K562 (cell line): ENCODE data around the gene CAMK2A. TPM values are rescaled to one million over a fixed set of nuclear protein-coding genes. Genes with fewer than 3 reads are reported as not detected.

Experiments
- ATAC-seq: fragments of 200-7000 bp; cut with Tn5 transposase; 3 replicates; pipeline ENCODE4 v1.9.1; 2020; ENCODE audit warnings: moderate library complexity
- BruUV-seq: library from RNA; stranded (reverse); fragments of 400-500 nt; replicated peaks from 2 replicates; lab custom pipeline; 2021; lab: Mats Ljungman, UMichigan
- CTCF ChIA-PET: fragments of 300-600 bp; formaldehyde crosslinking; extraction: SDS; loops from one replicate; lab custom pipeline; 2021; ENCODE audit warnings: low intra/inter-chr PET ratio; lab: Yijun Ruan, JAX
- POLR2A ChIA-PET: fragments of 300-600, 350-650 bp; sonication (Branson Sonifier 250); formaldehyde crosslinking; extraction: SDS; loops from one replicate; lab custom pipeline; 2021; ENCODE audit warnings: antibody characterized with exemption, inconsistent platforms; lab: Yijun Ruan, JAX
- DNase-seq, 4 experiments: peaks; one replicate each; pipeline versions ENCODE4 v3.0.0 to v3.0.0-alpha.2; 2011 to 2018; ENCODE audit warnings: low spot score in 3 of 4, mixed read lengths in 3 of 4; ENCODE audit errors: extremely low read depth in 1 of 4
- FAIRE-seq: peaks from 2 replicates; lab custom pipeline; 2011; peaks lifted over from hg19 to GRCh38; lab: Jason Lieb, UNC
- H2AFZ ChIP-seq: 2 replicates; pipeline ENCODE4 v1.6.0; 2011; ENCODE audit warnings: low read depth, low read length, control low read depth, inconsistent platforms
- H3K27ac ChIP-seq: fragments of 200-600 bp; 3 replicates; pipeline ENCODE4 v1.8.0; 2011; ENCODE audit warnings: low read depth, mild to moderate bottlenecking, control low read depth, inconsistent platforms, low read length, moderate library complexity, mixed read lengths; ENCODE audit errors: extremely low read depth
- H3K27me3 ChIP-seq, 2 experiments: fragments of 300-600 bp in 1 of 2; 2 replicates in 1 of 2; 3 replicates in 1 of 2; pipeline versions ENCODE4 v1.6.0 to v1.8.0; 2011; ENCODE audit warnings: inconsistent platforms in 2 of 2, low read length in 2 of 2, mild to moderate bottlenecking in 1 of 2, mixed read lengths in 1 of 2, moderate library complexity in 1 of 2; ENCODE audit not compliant: control insufficient read depth in 2 of 2, insufficient read depth in 2 of 2
- H3K36me3 ChIP-seq: fragments of 300-600 bp; 3 replicates; pipeline ENCODE4 v1.8.0; 2011; ENCODE audit warnings: mild to moderate bottlenecking, low read length, inconsistent platforms; ENCODE audit not compliant: control insufficient read depth, insufficient read depth
- H3K4me1 ChIP-seq, 2 experiments: fragments of 200-600 bp in 1 of 2; replicated peaks in 1 of 2; 2 replicates in 1 of 2; 3 replicates in 1 of 2; pipeline versions ENCODE4 v1.5.1 to v1.8.0; 2011; ENCODE audit warnings: inconsistent platforms in 2 of 2, low read length in 2 of 2, mild to moderate bottlenecking in 1 of 2, mixed read lengths in 1 of 2, moderate library complexity in 1 of 2; ENCODE audit not compliant: control insufficient read depth in 2 of 2, insufficient read depth in 2 of 2
- H3K4me2 ChIP-seq: 2 replicates; pipeline ENCODE4 v1.6.1; 2011; ENCODE audit warnings: low read length, control low read depth, inconsistent platforms, mixed read lengths; ENCODE audit not compliant: insufficient read depth
- H3K4me3 ChIP-seq: fragments of 200-600 bp; sonication (generic), shearing (Covaris generic); 2 replicates; pipeline ENCODE4 v1.5.1; 2016; ENCODE audit warnings: control low read depth, inconsistent platforms
- H3K79me2 ChIP-seq: fragments of 200-600 bp; 3 replicates; pipeline ENCODE4 v1.8.0; 2011; ENCODE audit warnings: low read length, inconsistent platforms; ENCODE audit not compliant: control insufficient read depth, insufficient read depth
- H3K9ac ChIP-seq, 2 experiments: 2 replicates each; pipeline versions ENCODE4 v1.6.0 to v1.6.1; 2011; ENCODE audit warnings: low read depth in 2 of 2, low read length in 2 of 2, control low read depth in 1 of 2, inconsistent platforms in 1 of 2, mild to moderate bottlenecking in 1 of 2, mixed read lengths in 1 of 2; ENCODE audit not compliant: insufficient read depth in 1 of 2
- H3K9me1 ChIP-seq: one replicate; pipeline ENCODE4 v1.6.0; 2011; ENCODE audit warnings: inconsistent platforms, mild to moderate bottlenecking, low read length, moderate library complexity; ENCODE audit not compliant: control insufficient read depth, insufficient read depth
- H3K9me3 ChIP-seq: replicated peaks from 2 replicates; pipeline ENCODE4 v1.5.1; 2011; ENCODE audit warnings: low read depth, low read length, inconsistent platforms; ENCODE audit not compliant: control insufficient read depth, insufficient read depth
- H4K20me1 ChIP-seq: replicated peaks from 2 replicates; pipeline ENCODE4 v1.6.1; 2011; ENCODE audit warnings: low read length, inconsistent platforms, mixed read lengths; ENCODE audit not compliant: control insufficient read depth, insufficient read depth
- ADNP ChIP-seq: fragments of 200-800 bp; sonication (Bioruptor generic); IDR thresholded peaks from 2 replicates; pipeline ENCODE4 v1.6.1; 2016; ENCODE audit warnings: missing genetic modification characterization, missing compliant biosample characterization
- BCOR ChIP-seq: fragments of 450-650 bp; IDR thresholded peaks from 2 replicates; pipeline ENCODE4 v1.6.1; 2016
- CHD2 ChIP-seq: IDR thresholded peaks from 2 replicates; pipeline ENCODE4 v1.6.1; 2011; ENCODE audit warnings: low read depth, low read length
- PTBP1 ChIP-seq: fragments of 200-400 bp; formaldehyde crosslinking; IDR thresholded peaks from 2 replicates; pipeline ENCODE4 v1.6.1; 2017; ENCODE audit warnings: low read depth, low read length
- RBM25 ChIP-seq: fragments of 200-400 bp; formaldehyde crosslinking; IDR thresholded peaks from 2 replicates; pipeline ENCODE4 v1.6.1; 2018; ENCODE audit warnings: low read length, low read depth, moderate library complexity; ENCODE audit not compliant: severe bottlenecking
- SPI1 ChIP-seq: IDR thresholded peaks from 2 replicates; pipeline ENCODE4 v1.6.1; 2011; ENCODE audit warnings: low read depth, low read length, control low read depth, borderline replicate concordance
- ZEB2 ChIP-seq: fragments of 450-650 bp; IDR thresholded peaks from 2 replicates; pipeline ENCODE4 v1.6.1; 2016
- ZNF133 ChIP-seq: fragments of 250-450 bp; sonication (Bioruptor Pico); IDR thresholded peaks from 2 replicates; pipeline ENCODE4 v1.4.0; 2020; ENCODE audit warnings: mild to moderate bottlenecking
- ZNF449 ChIP-seq: fragments of 250-450 bp; sonication (Bioruptor Pico); IDR thresholded peaks from 2 replicates; pipeline ENCODE4 v1.8.0; 2022; ENCODE audit warnings: moderate library complexity, mild to moderate bottlenecking, inconsistent platforms
- ZNF830 ChIP-seq: fragments of 250-450 bp; sonication (Bioruptor Pico); IDR thresholded peaks from 2 replicates; pipeline ENCODE4 v1.5.0; 2021; ENCODE audit warnings: mild to moderate bottlenecking
- WGBS: fragments of 100-300 bp; shearing (Covaris generic); methylation state at CpG from one replicate; pipeline ENCODE4 v1.1.6; 2016; ENCODE audit warnings: low coverage, mixed read lengths; ENCODE audit not compliant: insufficient coverage; ENCODE audit errors: missing lambda C conversion rate; 5-methylcytosine and 5-hydroxymethylcytosine counted together
- in situ Hi-C: fragments of 300-500 bp; cut with MboI; formaldehyde crosslinking; loops from 4 replicates; pipeline ENCODE4 v1.15.0; 2018; ENCODE audit warnings: inconsistent platforms, mixed read lengths
- intact Hi-C: fragments of 100-400 bp; cut with micrococcal nuclease; formaldehyde crosslinking; loops from 2 replicates; pipeline ENCODE4 v1.14.2; 2022
- polyA plus RNA-seq, 8 experiments: library from polyadenylated mRNA; depleted of rRNA in 4 of 8; stranded (reverse) in 5 of 8; unstranded in 3 of 8; fragments of >200 nt; fragmentation: Nextera tagmentation in 2 of 8; fragmentation: Illumina TruSeq in 1 of 8; extraction: Ambion mirVana in 2 of 8; extraction: Trizol in 1 of 8; gene quantifications; 2 replicates each; pipeline versions ENCODE4 v1.2.1 to v1.2.3, GENCODE V29; 2011 to 2014; ENCODE audit warnings: inconsistent platforms in 1 of 8, missing spikeins in 1 of 8
- total RNA-seq, 7 experiments: library from RNA; depleted of rRNA in 6 of 7; stranded (reverse); fragments of >200 nt in 6 of 7; fragmentation: Illumina TruSeq in 2 of 7; extraction: Trizol in 2 of 7; gene quantifications; 2 replicates each; pipeline versions ENCODE4 v1.2.1 to v1.2.3, GENCODE V29; 2011 to 2021; ENCODE audit warnings: low replicate concordance in 1 of 7

The CAMK2A gene
- total and polyA plus RNA-seq, 9 of the 15 experiments (the other 6 are each of a cell fraction or from before 2014, with no cell fraction given), result 0.01 to 0.18 (median 0.04) TPM; not detected in 6

GRCh38 chr5:150253416-150254208, 36.0 kb downstream of the CAMK2A start (continued):
- TF ChIP-seq CHD2 (no peak), ZNF830 (CRISPR knock-in tag) (no peak), ADNP (tag) (0 out of 2 replicates have a peak, but pooled peaks have one; percentile 26), ZNF133 (CRISPR knock-in tag) (no peak), BCOR (peak; percentile 33; the same call in 1 of the 2 replicates), SPI1 (peak; percentile 69; the same call in 1 of the 2 replicates), ZNF449 (no peak), PTBP1 (0 out of 2 replicates have a peak, but pooled peaks have one; percentile 64)

- no peaks in the 10 kb centered on the region for H3K36me3 ChIP-seq
- peaks cover 9% of the 10 kb centered on the region; the same call in 1 of the 2 replicates for H4K20me1 ChIP-seq
- H3K9me1 ChIP-seq, result no peaks in the 10 kb centered on the region
- no peaks in the 10 kb centered on the region for H3K79me2 ChIP-seq
- ATAC-seq (no peak), DNase-seq (no peak), FAIRE-seq (no peak)
- 0% methylated on average over 6 of the region's 6 CpGs for WGBS
- TF ChIP-seq RBM25, result peak; percentile 34
- TF ChIP-seq ZEB2, result no peak
- H3K27me3 ChIP-seq, result peaks cover 5 to 45% of the 10 kb centered on the region in 2 experiments; a peak in 4 of 5 replicates
- POLR2A ChIA-PET, result no interaction called here
- H3K9me3 ChIP-seq, result no peaks in the 10 kb centered on the region
- no peak overlapping the region for H3K9ac ChIP-seq
- H3K27ac ChIP-seq, result no peak overlapping the region
- in situ Hi-C loops (no loop called here), intact Hi-C loops (no loop called here)
- peaks cover 0 to 6% of the 10 kb centered on the region in 2 experiments; a peak in 2 of 5 replicates for H3K4me1 ChIP-seq
- no peak overlapping the region for H3K4me2 ChIP-seq
- H3K4me3 ChIP-seq, result no peak overlapping the region
- no peak overlapping the region for H2AFZ ChIP-seq
- CTCF ChIA-PET, result no interaction called here
- BruUV-seq, result no TSS peak
These were observed 37.1 kb downstream of the CAMK2A start for GRCh38 chr5:150252489-150252888.
